Trophoblast cell (in vitro differentiated cells and primary cell): ENCODE measurements around the gene CEP85.

ENCODE experiments used
- DNase-seq, 2 donors: peaks; one replicate each; pipeline ENCODE4 v3.0.0-alpha.2; 2016
- H2AFZ ChIP-seq: 2 replicates; pipeline ENCODE4 v1.6.1; 2013; ENCODE audit warnings: low read length, moderate library complexity, mild to moderate bottlenecking; ENCODE audit not compliant: insufficient read depth, poor library complexity
- H2AK5ac ChIP-seq: 2 replicates; pipeline ENCODE4 v1.6.1; 2013; ENCODE audit warnings: mild to moderate bottlenecking, low read length
- H2BK120ac ChIP-seq: 2 replicates; pipeline ENCODE4 v1.6.1; 2013; ENCODE audit warnings: low read length, mild to moderate bottlenecking, moderate library complexity; ENCODE audit not compliant: insufficient read depth, poor library complexity
- H2BK12ac ChIP-seq: 2 replicates; pipeline ENCODE4 v1.6.1; 2013; ENCODE audit warnings: mild to moderate bottlenecking, low read length, moderate library complexity
- H2BK5ac ChIP-seq: 2 replicates; pipeline ENCODE4 v1.6.1; 2013; ENCODE audit warnings: low read length, low read depth, moderate library complexity, mild to moderate bottlenecking; ENCODE audit not compliant: poor library complexity
- H3K14ac ChIP-seq: 2 replicates; pipeline ENCODE4 v1.6.1; 2013; ENCODE audit warnings: mild to moderate bottlenecking, low read length
- H3K18ac ChIP-seq: 2 replicates; pipeline ENCODE4 v1.6.1; 2013; ENCODE audit warnings: mild to moderate bottlenecking, low read length
- H3K23ac ChIP-seq: 2 replicates; pipeline ENCODE4 v1.6.1; 2013; ENCODE audit warnings: low read length
- H3K27ac ChIP-seq: 2 replicates; pipeline ENCODE4 v1.5.1; 2013; ENCODE audit warnings: low read depth, mild to moderate bottlenecking, inconsistent platforms, low read length, moderate library complexity
- H3K27me3 ChIP-seq: 2 replicates; pipeline ENCODE4 v1.6.1; 2013; ENCODE audit warnings: inconsistent platforms, mild to moderate bottlenecking, low read length, moderate library complexity; ENCODE audit not compliant: insufficient read depth
- H3K36me3 ChIP-seq, 2 experiments: 1 replicate in 1 of 2; 2 replicates in 1 of 2; pipeline ENCODE4 v1.6.1; 2013; ENCODE audit warnings: low read length in 2 of 2, mild to moderate bottlenecking in 2 of 2, moderate library complexity in 1 of 2; ENCODE audit not compliant: insufficient read depth in 2 of 2, control insufficient read depth in 1 of 2
- H3K4ac ChIP-seq: 2 replicates; pipeline ENCODE4 v1.6.1; 2013; ENCODE audit warnings: low read depth, mild to moderate bottlenecking, low read length, moderate library complexity
- H3K4me1 ChIP-seq, 2 experiments: 1 replicate in 1 of 2; 2 replicates in 1 of 2; pipeline ENCODE4 v1.6.1; 2013; ENCODE audit warnings: low read length in 2 of 2, mild to moderate bottlenecking in 2 of 2, moderate library complexity in 1 of 2; ENCODE audit not compliant: insufficient read depth in 2 of 2, control insufficient read depth in 1 of 2
- H3K4me2 ChIP-seq: 2 replicates; pipeline ENCODE4 v1.6.1; 2013; ENCODE audit warnings: inconsistent platforms, mild to moderate bottlenecking, low read length, moderate library complexity
- H3K4me3 ChIP-seq: 2 replicates; pipeline ENCODE4 v1.5.1; 2013; ENCODE audit warnings: mild to moderate bottlenecking, low read depth, low read length, inconsistent platforms
- H3K79me1 ChIP-seq: one replicate; pipeline ENCODE4 v1.6.1; 2013; ENCODE audit warnings: low read length
- H3K79me2 ChIP-seq: 2 replicates; pipeline ENCODE4 v1.6.1; 2013; ENCODE audit warnings: low read length, mild to moderate bottlenecking; ENCODE audit not compliant: control insufficient read depth, insufficient read depth, poor library complexity
- H3K9ac ChIP-seq: 2 replicates; pipeline ENCODE4 v1.6.1; 2013; ENCODE audit warnings: mild to moderate bottlenecking, low read length
- H3K9me3 ChIP-seq: 2 replicates; pipeline ENCODE4 v1.6.1; 2013; ENCODE audit warnings: low read depth, mild to moderate bottlenecking, control low read depth, inconsistent platforms, low read length; ENCODE audit not compliant: insufficient read depth
- H4K12ac ChIP-seq: 2 replicates; pipeline ENCODE4 v1.6.1; 2013; ENCODE audit warnings: low read depth, mild to moderate bottlenecking, low read length, moderate library complexity
- H4K8ac ChIP-seq: 2 replicates; pipeline ENCODE4 v1.6.1; 2013; ENCODE audit warnings: low read depth, mild to moderate bottlenecking, low read length, moderate library complexity
- H4K91ac ChIP-seq: one replicate; pipeline ENCODE4 v1.6.1; 2013; ENCODE audit warnings: low read depth, mild to moderate bottlenecking, low read length, moderate library complexity
- WGBS: extraction: QIAGEN DNeasy Blood & Tissue Kit; methylation state at CpG from one replicate; pipeline ENCODE4 v1.1.7; 2013; ENCODE audit warnings: missing lambda C conversion rate; ENCODE audit not compliant: insufficient read length, insufficient coverage; ENCODE audit errors: extremely low coverage; 5-methylcytosine and 5-hydroxymethylcytosine counted together

Gene CEP85

GRCh38 chr1:26189331-26189730 lies 44.7 kb upstream of the CEP85 start:
- DNase-seq = no peak
- Histone ChIP-seq H2AK5ac (no peak overlapping the region), H2BK12ac (no peak overlapping the region)

GRCh38 chr1:26189751-26190275 lies 44.2 kb upstream of the CEP85 start:
- no peak overlapping the region for H2AK5ac ChIP-seq
- no peak overlapping the region for H3K4ac ChIP-seq
- H3K36me3 ChIP-seq = peaks cover 25 to 30% of the 10 kb centered on the region in 2 experiments
- H2AFZ ChIP-seq = no peak overlapping the region
- no peak overlapping the region for H3K4me3 ChIP-seq
- H4K12ac ChIP-seq = no peak overlapping the region
- no peak overlapping the region for H2BK120ac ChIP-seq
- H3K4me2 ChIP-seq = no peak overlapping the region
- H3K4me1 ChIP-seq = no peaks in the 10 kb centered on the region
- no peak overlapping the region for H4K91ac ChIP-seq
- H2BK12ac ChIP-seq = no peak overlapping the region
- H3K14ac ChIP-seq = no peak overlapping the region
- no peak overlapping the region for H3K18ac ChIP-seq
- WGBS = no CpG with 5 or more reads among the region's 7 CpGs
- H3K79me1 ChIP-seq = no peaks in the 10 kb centered on the region
- no peak overlapping the region for H3K9ac ChIP-seq
- peaks cover 3% of the 10 kb centered on the region for H3K9me3 ChIP-seq
- DNase-seq = no peak
- H3K23ac ChIP-seq = no peak overlapping the region
- H3K27ac ChIP-seq = no peak overlapping the region
- no peaks in the 10 kb centered on the region for H3K27me3 ChIP-seq
- no peaks in the 10 kb centered on the region for H3K79me2 ChIP-seq
- H4K8ac ChIP-seq = no peak overlapping the region
- H2BK5ac ChIP-seq = no peak overlapping the region

More at GRCh38 chr1:26189331-26189730, 44.7 kb upstream of the CEP85 start:
- no peak overlapping the region for H2BK120ac ChIP-seq
- no peak overlapping the region for H4K91ac ChIP-seq
- no peak overlapping the region for H3K14ac ChIP-seq
- no peak overlapping the region for H3K4me2 ChIP-seq
- peaks cover 3% of the 10 kb centered on the region for H3K9me3 ChIP-seq
- no peak overlapping the region for H2AFZ ChIP-seq
- no peak overlapping the region for H4K12ac ChIP-seq
- no peaks in the 10 kb centered on the region for H3K79me1 ChIP-seq
- no peaks in the 10 kb centered on the region for H3K27me3 ChIP-seq
- no CpG with 5 or more reads among the region's 6 CpGs for WGBS
- H4K8ac ChIP-seq = no peak overlapping the region
- H3K4me1 ChIP-seq = no peaks in the 10 kb centered on the region
- no peaks in the 10 kb centered on the region for H3K79me2 ChIP-seq
- no peak overlapping the region for H2BK5ac ChIP-seq
- no peak overlapping the region for H3K23ac ChIP-seq
- peaks cover 29 to 35% of the 10 kb centered on the region in 2 experiments for H3K36me3 ChIP-seq
- H3K4ac ChIP-seq = no peak overlapping the region
- no peak overlapping the region for H3K27ac ChIP-seq
- H3K4me3 ChIP-seq = no peak overlapping the region
- H3K9ac ChIP-seq = no peak overlapping the region
- no peak overlapping the region for H3K18ac ChIP-seq

GRCh38 chr1:26190373-26190987 lies 43.5 kb upstream of the CEP85 start, which contains the start of gene CATSPER4:
Gene CATSPER4 (plus strand): TSS chr1:26190602. CDS start chr1:26190628, 26 bp downstream.
- no peak within 1 kb of the TSS for H3K14ac ChIP-seq
- peaks cover 2% of the 10 kb centered on the region for H3K9me3 ChIP-seq
- H3K79me2 ChIP-seq = no peaks in the 10 kb centered on the region
- H3K79me1 ChIP-seq = no peaks in the 10 kb centered on the region
- peak within 1 kb of the TSS; percentile 13 for H4K8ac ChIP-seq
- no peak within 1 kb of the TSS for H2BK5ac ChIP-seq
- no CpG with 5 or more reads among the region's 16 CpGs for WGBS
- no peak within 1 kb of the TSS for H3K4me3 ChIP-seq
- H3K9ac ChIP-seq = peak within 1 kb of the TSS; percentile 32
- H3K36me3 ChIP-seq = peaks cover 21 to 27% of the 10 kb centered on the region in 2 experiments
- no peak within 1 kb of the TSS for H3K4ac ChIP-seq
- H2AFZ ChIP-seq = no peak within 1 kb of the TSS
- H3K27ac ChIP-seq = no peak within 1 kb of the TSS
- H2AK5ac ChIP-seq = no peak within 1 kb of the TSS
- H3K27me3 ChIP-seq = no peaks in the 10 kb centered on the region
- H2BK12ac ChIP-seq = no peak within 1 kb of the TSS
- no peak within 1 kb of the TSS for H3K4me2 ChIP-seq
- H2BK120ac ChIP-seq = no peak within 1 kb of the TSS
- H4K12ac ChIP-seq = no peak within 1 kb of the TSS
- H3K23ac ChIP-seq = peak within 1 kb of the TSS; percentile 61
- DNase-seq = peak; percentile 58 to 73
- no peak within 1 kb of the TSS for H3K18ac ChIP-seq
- no peak within 1 kb of the TSS for H4K91ac ChIP-seq
- H3K4me1 ChIP-seq = no peaks in the 10 kb centered on the region

- peaks cover 2% of the 10 kb centered on the region for H3K9me3 ChIP-seq
- H3K23ac ChIP-seq = no peak overlapping the region
- no peak overlapping the region for H2BK120ac ChIP-seq
- H2BK5ac ChIP-seq = no peak overlapping the region
- H4K8ac ChIP-seq = no peak overlapping the region
- no peak overlapping the region for H3K4me2 ChIP-seq
- no peak overlapping the region for H3K18ac ChIP-seq
- peaks cover 19 to 22% of the 10 kb centered on the region in 2 experiments for H3K36me3 ChIP-seq
- no peak overlapping the region for H3K9ac ChIP-seq
- H3K79me1 ChIP-seq = no peaks in the 10 kb centered on the region
- H3K27me3 ChIP-seq = no peaks in the 10 kb centered on the region
- no peaks in the 10 kb centered on the region for H3K4me1 ChIP-seq
- no peak overlapping the region for H3K4ac ChIP-seq
- no peaks in the 10 kb centered on the region for H3K79me2 ChIP-seq
- H2AK5ac ChIP-seq = no peak overlapping the region
- H3K27ac ChIP-seq = no peak overlapping the region
- H4K91ac ChIP-seq = no peak overlapping the region
- no peak overlapping the region for H3K4me3 ChIP-seq
- H3K14ac ChIP-seq = no peak overlapping the region
- H2AFZ ChIP-seq = no peak overlapping the region
- no peak for DNase-seq
- no CpG with 5 or more reads among the region's 3 CpGs for WGBS
- H4K12ac ChIP-seq = no peak overlapping the region
- H2BK12ac ChIP-seq = no peak overlapping the region
Observed at GRCh38 chr1:26191739-26192138, 42.3 kb upstream of the CEP85 start.
